ENCODE measurements around the gene SUPT3H.
A peak's percentile ranks its signal among the peaks of the same experiment; 100 is the strongest.

SUPT3H gene

GRCh38 chr6:45387236-45387635 is 9.5 kb upstream of the SUPT3H start:
- DNase-seq, result no peak

- no peak for DNase-seq
Observed at GRCh38 chr6:45386501-45386900, 8.8 kb upstream of the SUPT3H start.

GRCh38 chr6:45382391-45382790 is 4.7 kb upstream of the SUPT3H start:
- DNase-seq, result no peak

GRCh38 chr6:45378334-45378926 is 696 bp upstream of the SUPT3H start:
- DNase-seq, result peak; percentile 84

- peak; percentile 68 for DNase-seq
Observed at GRCh38 chr6:45377043-45377553, 636 bp downstream of the SUPT3H start.

GRCh38 chr6:45376310-45377042 is 1.3 kb downstream of the SUPT3H start:
- DNase-seq, result no peak

GRCh38 chr6:45375449-45375848 is 2.3 kb downstream of the SUPT3H start:
- no peak for DNase-seq

- no peak for DNase-seq
Observed at GRCh38 chr6:45371924-45372573, 5.7 kb downstream of the SUPT3H start.

- DNase-seq, result no peak
Observed at GRCh38 chr6:45369870-45370269, 7.9 kb downstream of the SUPT3H start.

GRCh38 chr6:45367999-45368398 is 9.7 kb downstream of the SUPT3H start:
- no peak for DNase-seq

GRCh38 chr6:45366534-45366933 is 11.2 kb downstream of the SUPT3H start:
- DNase-seq, result no peak

- no peak for DNase-seq
Observed at GRCh38 chr6:45365036-45365435, 12.7 kb downstream of the SUPT3H start.

- DNase-seq, result no peak
Observed at GRCh38 chr6:45364466-45364865, 13.3 kb downstream of the SUPT3H start.

- DNase-seq, result no peak
Observed at GRCh38 chr6:45353654-45354053, 24.1 kb downstream of the SUPT3H start.

- DNase-seq, result no peak
Observed at GRCh38 chr6:45351667-45352066, 26.1 kb downstream of the SUPT3H start.

- no peak for DNase-seq
Observed at GRCh38 chr6:45351076-45351475, 26.7 kb downstream of the SUPT3H start.

GRCh38 chr6:45350186-45350710 is 27.5 kb downstream of the SUPT3H start:
- DNase-seq, result no peak

GRCh38 chr6:45344900-45345299 is 32.8 kb downstream of the SUPT3H start:
- DNase-seq, result no peak

GRCh38 chr6:45328523-45328922 is 49.2 kb downstream of the SUPT3H start:
- no peak for DNase-seq

GRCh38 chr6:45327956-45328522 is 49.7 kb downstream of the SUPT3H start, which contains the start of gene RUNX2:
Gene RUNX2 (plus strand): TSS chr6:45328330. CDS start chr6:45328727, 397 bp downstream.
- peak; percentile 20 for DNase-seq

GRCh38 chr6:45326698-45327417 is 50.9 kb downstream of the SUPT3H start:
- DNase-seq, result no peak

GRCh38 chr6:45323656-45324224 is 54.0 kb downstream of the SUPT3H start:
- no peak for DNase-seq
